SK-N-SH treated with all-trans-retinoic acid at 6 μM for 48 hours (cell line): ENCODE results near the gene SKA3.
A peak's percentile ranks its signal among the peaks of the same experiment; 100 is the strongest.

Experiments used
- ATAC-seq: fragments of 200-7000 bp; cut with Tn5 transposase; 3 replicates; pipeline ENCODE4 v1.9.1; 2020; ENCODE audit warnings: mild to moderate bottlenecking, moderate library complexity
- ARNTL ChIP-seq: fragments of 450-650 bp; formaldehyde crosslinking; IDR thresholded peaks from 2 replicates; pipeline ENCODE4 v1.5.0; 2020; ENCODE audit warnings: low read depth, mild to moderate bottlenecking, moderate library complexity, borderline replicate concordance
- BACH2 ChIP-seq: fragments of 250-450 bp; sonication (Bioruptor Pico); IDR thresholded peaks from 2 replicates; pipeline ENCODE4 v1.9.0; 2021; ENCODE audit warnings: mild to moderate bottlenecking, borderline replicate concordance
- CSDC2 ChIP-seq: fragments of 250-450 bp; sonication (Bioruptor Pico); IDR thresholded peaks from 2 replicates; pipeline ENCODE4 v1.5.0; 2020; ENCODE audit warnings: mild to moderate bottlenecking, moderate library complexity
- ESRRG ChIP-seq: fragments of 250-450 bp; sonication (Bioruptor Pico); IDR thresholded peaks from 2 replicates; pipeline ENCODE4 v1.6.1; 2021; ENCODE audit warnings: mild to moderate bottlenecking
- ISL1 ChIP-seq: fragments of 250-450 bp; sonication (Bioruptor Pico); IDR thresholded peaks from 2 replicates; pipeline ENCODE4 v2.1.2; 2022; ENCODE audit warnings: mild to moderate bottlenecking, moderate library complexity
- RARB ChIP-seq: fragments of 250-450 bp; sonication (Bioruptor Pico); IDR thresholded peaks from 2 replicates; pipeline ENCODE4 v1.8.0; 2021; ENCODE audit warnings: mild to moderate bottlenecking, moderate library complexity
- SNAI2 ChIP-seq: fragments of 250-450 bp; sonication (Bioruptor Pico); IDR thresholded peaks from 2 replicates; pipeline ENCODE4 v1.5.0; 2020; ENCODE audit warnings: mild to moderate bottlenecking, moderate library complexity
- TCF4 ChIP-seq: fragments of 250-450 bp; sonication (Bioruptor Pico); IDR thresholded peaks from 2 replicates; pipeline ENCODE4 v1.8.0; 2021; ENCODE audit warnings: mild to moderate bottlenecking, moderate library complexity, borderline replicate concordance
- ZC3H10 ChIP-seq: fragments of 250-450 bp; sonication (Bioruptor Pico); IDR thresholded peaks from 2 replicates; pipeline ENCODE4 v1.5.1; 2021; ENCODE audit warnings: mild to moderate bottlenecking, moderate library complexity
- ZFP30 ChIP-seq: fragments of 450-650 bp; formaldehyde crosslinking; IDR thresholded peaks from 2 replicates; pipeline ENCODE4 v1.5.0; 2022; ENCODE audit warnings: mild to moderate bottlenecking, moderate library complexity
- ZNF70 ChIP-seq: fragments of 450-650 bp; formaldehyde crosslinking; IDR thresholded peaks from 2 replicates; pipeline ENCODE4 v1.5.0; 2020; ENCODE audit warnings: mild to moderate bottlenecking, moderate library complexity
- ZNF8 ChIP-seq: fragments of 450-650 bp; formaldehyde crosslinking; IDR thresholded peaks from 2 replicates; pipeline ENCODE4 v1.5.0; 2020; ENCODE audit warnings: mild to moderate bottlenecking, moderate library complexity
- TF ChIP-seq, protein P1 (sequence below): fragments of 250-450 bp; sonication (Bioruptor Pico); IDR thresholded peaks from 2 replicates; pipeline ENCODE4 v1.5.1; 2021; ENCODE audit warnings: mild to moderate bottlenecking, moderate library complexity
- TF ChIP-seq, protein P2 (sequence below): fragments of 250-450 bp; sonication (Bioruptor Pico); IDR thresholded peaks from 2 replicates; pipeline ENCODE4 v1.5.1; 2020; ENCODE audit warnings: low read depth, mild to moderate bottlenecking, moderate library complexity
- TF ChIP-seq, protein P3 (sequence below): fragments of 250-450 bp; sonication (Bioruptor Pico); IDR thresholded peaks from 2 replicates; pipeline ENCODE4 v1.8.0; 2020; ENCODE audit warnings: mild to moderate bottlenecking, moderate library complexity, borderline replicate concordance
- TF ChIP-seq, protein P4 (sequence below): fragments of 250-450 bp; sonication (Bioruptor Pico); IDR thresholded peaks from 2 replicates; pipeline ENCODE4 v1.5.0; 2020; ENCODE audit warnings: mild to moderate bottlenecking, moderate library complexity

The SKA3 gene

DNA sequence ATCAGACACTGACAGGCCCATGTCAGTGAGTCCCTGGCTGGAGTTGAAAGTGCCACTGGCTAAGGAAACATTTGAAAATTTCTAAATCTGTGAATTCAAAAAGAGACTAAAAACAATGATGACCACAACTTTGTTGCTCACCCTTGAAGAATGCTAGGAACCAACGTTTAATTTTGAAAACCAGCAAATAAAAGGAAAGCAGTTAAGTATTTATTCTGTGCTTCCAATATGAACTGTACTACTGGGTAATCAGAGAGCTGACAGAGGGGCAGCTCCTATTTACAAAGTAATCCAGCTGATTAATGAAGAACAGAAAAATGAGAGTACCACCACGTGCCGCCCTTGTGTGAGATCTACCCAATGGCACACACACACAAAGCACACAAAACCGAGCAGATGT, 70.3 kb downstream of the SKA3 start:
- TF ChIP-seq, protein P1, sequence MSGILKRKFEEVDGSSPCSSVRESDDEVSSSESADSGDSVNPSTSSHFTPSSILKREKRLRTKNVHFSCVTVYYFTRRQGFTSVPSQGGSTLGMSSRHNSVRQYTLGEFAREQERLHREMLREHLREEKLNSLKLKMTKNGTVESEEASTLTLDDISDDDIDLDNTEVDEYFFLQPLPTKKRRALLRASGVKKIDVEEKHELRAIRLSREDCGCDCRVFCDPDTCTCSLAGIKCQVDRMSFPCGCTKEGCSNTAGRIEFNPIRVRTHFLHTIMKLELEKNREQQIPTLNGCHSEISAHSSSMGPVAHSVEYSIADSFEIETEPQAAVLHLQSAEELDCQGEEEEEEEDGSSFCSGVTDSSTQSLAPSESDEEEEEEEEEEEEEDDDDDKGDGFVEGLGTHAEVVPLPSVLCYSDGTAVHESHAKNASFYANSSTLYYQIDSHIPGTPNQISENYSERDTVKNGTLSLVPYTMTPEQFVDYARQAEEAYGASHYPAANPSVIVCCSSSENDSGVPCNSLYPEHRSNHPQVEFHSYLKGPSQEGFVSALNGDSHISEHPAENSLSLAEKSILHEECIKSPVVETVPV, result no peak
- TF ChIP-seq SNAI2 (CRISPR knock-in tag) (no peak), TCF4 (CRISPR knock-in tag) (no peak), ISL1 (no peak), RARB (no peak), ARNTL (CRISPR knock-in tag) (no peak), CSDC2 (CRISPR knock-in tag) (no peak), ZNF70 (CRISPR knock-in tag) (no peak), ZNF8 (CRISPR knock-in tag) (no peak), ZC3H10 (CRISPR knock-in tag) (no peak), BACH2 (CRISPR knock-in tag) (no peak)
- TF ChIP-seq, protein P2, sequence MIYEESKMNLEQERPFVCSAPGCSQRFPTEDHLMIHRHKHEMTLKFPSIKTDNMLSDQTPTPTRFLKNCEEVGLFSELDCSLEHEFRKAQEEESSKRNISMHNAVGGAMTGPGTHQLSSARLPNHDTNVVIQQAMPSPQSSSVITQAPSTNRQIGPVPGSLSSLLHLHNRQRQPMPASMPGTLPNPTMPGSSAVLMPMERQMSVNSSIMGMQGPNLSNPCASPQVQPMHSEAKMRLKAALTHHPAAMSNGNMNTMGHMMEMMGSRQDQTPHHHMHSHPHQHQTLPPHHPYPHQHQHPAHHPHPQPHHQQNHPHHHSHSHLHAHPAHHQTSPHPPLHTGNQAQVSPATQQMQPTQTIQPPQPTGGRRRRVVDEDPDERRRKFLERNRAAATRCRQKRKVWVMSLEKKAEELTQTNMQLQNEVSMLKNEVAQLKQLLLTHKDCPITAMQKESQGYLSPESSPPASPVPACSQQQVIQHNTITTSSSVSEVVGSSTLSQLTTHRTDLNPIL (CRISPR knock-in tag), result no peak
- TF ChIP-seq, protein P3, sequence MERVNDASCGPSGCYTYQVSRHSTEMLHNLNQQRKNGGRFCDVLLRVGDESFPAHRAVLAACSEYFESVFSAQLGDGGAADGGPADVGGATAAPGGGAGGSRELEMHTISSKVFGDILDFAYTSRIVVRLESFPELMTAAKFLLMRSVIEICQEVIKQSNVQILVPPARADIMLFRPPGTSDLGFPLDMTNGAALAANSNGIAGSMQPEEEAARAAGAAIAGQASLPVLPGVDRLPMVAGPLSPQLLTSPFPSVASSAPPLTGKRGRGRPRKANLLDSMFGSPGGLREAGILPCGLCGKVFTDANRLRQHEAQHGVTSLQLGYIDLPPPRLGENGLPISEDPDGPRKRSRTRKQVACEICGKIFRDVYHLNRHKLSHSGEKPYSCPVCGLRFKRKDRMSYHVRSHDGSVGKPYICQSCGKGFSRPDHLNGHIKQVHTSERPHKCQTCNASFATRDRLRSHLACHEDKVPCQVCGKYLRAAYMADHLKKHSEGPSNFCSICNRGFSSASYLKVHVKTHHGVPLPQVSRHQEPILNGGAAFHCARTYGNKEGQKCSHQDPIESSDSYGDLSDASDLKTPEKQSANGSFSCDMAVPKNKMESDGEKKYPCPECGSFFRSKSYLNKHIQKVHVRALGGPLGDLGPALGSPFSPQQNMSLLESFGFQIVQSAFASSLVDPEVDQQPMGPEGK, result no peak
- TF ChIP-seq, all 23 proteins: peak for 0
- ATAC-seq, result peak; percentile 54; the same call in 2 of the 3 replicates

DNA sequence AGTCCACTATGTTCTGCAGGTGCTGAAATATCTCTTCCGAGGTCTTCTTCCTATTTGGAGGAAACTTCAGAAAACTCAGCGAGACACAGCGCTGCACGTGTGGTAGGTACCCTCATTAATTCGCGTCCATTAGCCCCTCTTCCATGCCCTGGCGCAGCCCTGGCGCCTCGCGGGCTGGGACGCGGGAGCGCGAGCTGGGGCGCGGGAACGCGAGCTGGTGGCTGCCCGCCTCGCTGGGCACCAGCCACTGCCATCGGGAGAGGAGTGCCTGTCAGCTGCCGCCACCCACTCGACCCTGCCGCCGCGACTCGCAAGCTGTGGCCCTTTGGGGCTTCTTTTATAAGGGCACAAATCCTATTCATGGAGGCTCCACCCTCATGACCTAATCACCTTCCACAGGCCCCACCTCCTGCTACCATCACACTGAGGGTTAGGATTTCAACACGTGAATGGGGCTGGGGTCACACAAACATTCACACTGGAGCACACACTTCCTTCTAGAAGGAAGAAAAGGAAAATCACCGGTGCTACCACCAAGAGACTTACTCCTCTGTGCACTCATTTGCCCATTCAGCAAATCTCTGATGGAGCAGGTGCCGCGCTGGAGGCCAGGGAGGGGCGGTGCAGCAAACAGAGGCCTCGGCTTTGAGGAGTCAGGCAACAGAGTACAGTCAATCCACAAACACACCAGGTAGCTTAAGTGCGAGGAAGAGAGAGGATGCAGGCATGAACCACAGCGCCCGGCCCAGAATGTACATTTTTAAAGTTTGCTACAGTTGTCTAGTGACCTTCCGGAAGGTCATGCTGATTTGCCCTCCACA, 71.9 kb downstream of the SKA3 start:
- TF ChIP-seq, protein P1, result no peak
- TF ChIP-seq, protein P4, sequence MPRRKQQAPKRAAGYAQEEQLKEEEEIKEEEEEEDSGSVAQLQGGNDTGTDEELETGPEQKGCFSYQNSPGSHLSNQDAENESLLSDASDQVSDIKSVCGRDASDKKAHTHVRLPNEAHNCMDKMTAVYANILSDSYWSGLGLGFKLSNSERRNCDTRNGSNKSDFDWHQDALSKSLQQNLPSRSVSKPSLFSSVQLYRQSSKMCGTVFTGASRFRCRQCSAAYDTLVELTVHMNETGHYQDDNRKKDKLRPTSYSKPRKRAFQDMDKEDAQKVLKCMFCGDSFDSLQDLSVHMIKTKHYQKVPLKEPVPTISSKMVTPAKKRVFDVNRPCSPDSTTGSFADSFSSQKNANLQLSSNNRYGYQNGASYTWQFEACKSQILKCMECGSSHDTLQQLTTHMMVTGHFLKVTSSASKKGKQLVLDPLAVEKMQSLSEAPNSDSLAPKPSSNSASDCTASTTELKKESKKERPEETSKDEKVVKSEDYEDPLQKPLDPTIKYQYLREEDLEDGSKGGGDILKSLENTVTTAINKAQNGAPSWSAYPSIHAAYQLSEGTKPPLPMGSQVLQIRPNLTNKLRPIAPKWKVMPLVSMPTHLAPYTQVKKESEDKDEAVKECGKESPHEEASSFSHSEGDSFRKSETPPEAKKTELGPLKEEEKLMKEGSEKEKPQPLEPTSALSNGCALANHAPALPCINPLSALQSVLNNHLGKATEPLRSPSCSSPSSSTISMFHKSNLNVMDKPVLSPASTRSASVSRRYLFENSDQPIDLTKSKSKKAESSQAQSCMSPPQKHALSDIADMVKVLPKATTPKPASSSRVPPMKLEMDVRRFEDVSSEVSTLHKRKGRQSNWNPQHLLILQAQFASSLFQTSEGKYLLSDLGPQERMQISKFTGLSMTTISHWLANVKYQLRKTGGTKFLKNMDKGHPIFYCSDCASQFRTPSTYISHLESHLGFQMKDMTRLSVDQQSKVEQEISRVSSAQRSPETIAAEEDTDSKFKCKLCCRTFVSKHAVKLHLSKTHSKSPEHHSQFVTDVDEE, result no peak
- TF ChIP-seq ESRRG (CRISPR knock-in tag), result no peak
- TF ChIP-seq, protein P2 (CRISPR knock-in tag), result no peak
- no peak for TF ChIP-seq ZFP30 (CRISPR knock-in tag)
- no peak for TF ChIP-seq CSDC2 (CRISPR knock-in tag)
- TF ChIP-seq, protein P3, result no peak
- ATAC-seq, result no peak
